ENCODE measurements around the gene ITGB3. TPM values are rescaled to one million over a fixed set of nuclear protein-coding genes. Genes with fewer than 3 reads are reported as not detected.

The ITGB3 gene
- total and polyA plus RNA-seq, 2 of the 4 experiments (the other 2 are of a cell fraction), result 9.8 to 17.6 TPM

GRCh38 chr17:47219621-47220475, 33.8 kb upstream of the ITGB3 start:
- CTCF ChIA-PET, result no interaction called here

More at GRCh38 chr17:47219621-47220475, 33.8 kb upstream of the ITGB3 start:
- Histone ChIP-seq H3K27ac (ENCODE audit: insufficient read depth, low read length) (no peak overlapping the region), H3K9ac (ENCODE audit: low read depth, low read length) (no peak overlapping the region), H2BK20ac (ENCODE audit: low read depth, low read length) (no peak overlapping the region), H2BK120ac (ENCODE audit: low read depth, low read length) (no peak overlapping the region), H3K9me1 (ENCODE audit: insufficient read depth, low read length) (no peaks in the 10 kb centered on the region; the same call in 1 of the 2 replicates), H3K23ac (ENCODE audit: low read depth, low read length) (no peak overlapping the region), H2AFZ (replicated peaks; ENCODE audit: low read length, poor library complexity) (no peak overlapping the region), H2AK9ac (replicated peaks; ENCODE audit: low read depth, low read length, poor library complexity) (no peak overlapping the region), H3K4me2 (ENCODE audit: low read depth, low read length) (no peak overlapping the region), H2BK5ac (ENCODE audit: low read depth, low read length, poor library complexity, severe bottlenecking) (no peak overlapping the region), H3K4me1 (ENCODE audit: control insufficient read depth, insufficient read depth, low read length) (peaks cover 9% of the 10 kb centered on the region), H3K36me3 (ENCODE audit: control insufficient read depth, insufficient read depth, low read length) (no peaks in the 10 kb centered on the region), H2AK5ac (ENCODE audit: low read depth, low read length) (0 out of 2 replicates have a peak overlapping the region, but pooled peaks have one; percentile 5), H3K4me3 (ENCODE audit: insufficient read depth, low read depth, low read length) (no peak overlapping the region), H4K20me1 (ENCODE audit: insufficient read depth, low read length) (no peaks in the 10 kb centered on the region), H4K91ac (ENCODE audit: insufficient read depth, low read depth, low read length) (no peak overlapping the region), H3K9me3 (ENCODE audit: control insufficient read depth, insufficient read depth, low read length) (no peaks in the 10 kb centered on the region), H3K56ac (ENCODE audit: extremely low read depth, insufficient read depth, low read length) (no peak overlapping the region), H3K27me3 (ENCODE audit: control insufficient read depth, insufficient read depth, low read length) (no peaks in the 10 kb centered on the region), H4K5ac (ENCODE audit: low read depth, low read length) (no peak overlapping the region), H3K14ac (replicated peaks; ENCODE audit: low read depth, low read length) (no peak overlapping the region), H3K18ac (ENCODE audit: low read depth, low read length) (no peak overlapping the region), H4K8ac (ENCODE audit: low read depth in 2 of 2, low read length in 2 of 2) (no peak overlapping the region), H2BK15ac (ENCODE audit: low read depth, low read length) (no peak overlapping the region), H3K79me1 (ENCODE audit: low read depth in 1 of 2, low read length in 2 of 2) (no peaks in the 10 kb centered on the region), H3K4ac (ENCODE audit: low read depth, low read length) (no peak overlapping the region)
- no TSS peak for BruUV-seq (replicated peaks)
- WGBS, 2 experiments (ENCODE audit: extremely low coverage in 2 of 2, insufficient read length in 1 of 2), result 92% methylated on average over 6 of the region's 21 CpGs; no CpG with 5 or more reads in 1 of the 2 experiments
- dilution Hi-C loops (cut with HindIII; ENCODE audit: low sequenced_read_pairs, unreplicated experiment) (no loop called here), in situ Hi-C loops (cut with MboI; ENCODE audit: low sequenced_read_pairs) (loop anchor here (10.0 kb wide), 1 partner anchor 395 kb away; no protein-coding TSS in a partner anchor), intact Hi-C loops (cut with micrococcal nuclease) (no loop called here)
- TF ChIP-seq USF2 (IDR thresholded peaks at IDR 0.05; ENCODE audit: low read depth, low read length) (no peak), RFX5 (IDR thresholded peaks at IDR 0.05; ENCODE audit: low read depth, low read length) (no peak), NFE2L2 (IDR thresholded peaks at IDR 0.05; ENCODE audit: low read depth, low read length) (no peak), CHD1 (IDR thresholded peaks at IDR 0.05; ENCODE audit: low read depth, low read length) (no peak), RCOR1 (IDR thresholded peaks at IDR 0.05; ENCODE audit: insufficient replicate concordance, low read length) (no peak), MAZ (IDR thresholded peaks at IDR 0.05; ENCODE audit: borderline replicate concordance, low read depth, low read length) (no peak), FOS (IDR thresholded peaks at IDR 0.05; ENCODE audit: low read depth, low read length) (no peak), SMC3 (IDR thresholded peaks at IDR 0.05; ENCODE audit: low read depth, low read length) (no peak), BHLHE40 (IDR thresholded peaks at IDR 0.05; ENCODE audit: low read depth, low read length) (no peak)
- POLR2A ChIA-PET (ENCODE audit: unreplicated experiment), result no interaction called here
- ATAC-seq (ENCODE audit: low read depth) (no peak), DNase-seq (no peak)
